ENCODE data around the gene MED12L.
"Not testable (repeated sequence)": the region's sequence is repeated elsewhere in the genome, so short reads cannot be mapped to it uniquely, and the experiment has no call there.

MED12L gene

GRCh38 chr3:151234825-151235224 lies 149.4 kb downstream of the MED12L start (continued):
- TF ChIP-seq ZNF148 (tag by site-specific recombination; IDR thresholded peaks at IDR 0.05; ENCODE audit: borderline replicate concordance): no peak

- Histone ChIP-seq H3K4me3 (ENCODE audit: low read depth, low read length) (no peak overlapping the region), H3K36me3 (ENCODE audit: control insufficient read depth in 2 of 2, insufficient read depth in 1 of 2, low read length in 2 of 2) (no peaks in the 10 kb centered on the region), H3K4me1 (ENCODE audit: control insufficient read depth, insufficient read depth, low read length) (no peaks in the 10 kb centered on the region), H3K27ac (ENCODE audit: extremely low read depth, low read depth, low read length) (no peak overlapping the region), H3K9me3 (ENCODE audit: control insufficient read depth, insufficient read depth, low read depth, low read length) (no peaks in the 10 kb centered on the region)
- POLR2A ChIA-PET: no interaction called here
- CTCF ChIA-PET: interaction anchor here (0.7 to 0.9 kb wide), 2 partner anchors 10 to 90 kb away, joined by 3 read pairs; no protein-coding TSS in a partner anchor
- TF ChIP-seq ZEB2 (tag by site-specific recombination; IDR thresholded peaks at IDR 0.05): no peak
- no peak for TF ChIP-seq SCRT1 (tag by site-specific recombination; IDR thresholded peaks at IDR 0.05; ENCODE audit: borderline replicate concordance)
- TF ChIP-seq, protein P1, sequence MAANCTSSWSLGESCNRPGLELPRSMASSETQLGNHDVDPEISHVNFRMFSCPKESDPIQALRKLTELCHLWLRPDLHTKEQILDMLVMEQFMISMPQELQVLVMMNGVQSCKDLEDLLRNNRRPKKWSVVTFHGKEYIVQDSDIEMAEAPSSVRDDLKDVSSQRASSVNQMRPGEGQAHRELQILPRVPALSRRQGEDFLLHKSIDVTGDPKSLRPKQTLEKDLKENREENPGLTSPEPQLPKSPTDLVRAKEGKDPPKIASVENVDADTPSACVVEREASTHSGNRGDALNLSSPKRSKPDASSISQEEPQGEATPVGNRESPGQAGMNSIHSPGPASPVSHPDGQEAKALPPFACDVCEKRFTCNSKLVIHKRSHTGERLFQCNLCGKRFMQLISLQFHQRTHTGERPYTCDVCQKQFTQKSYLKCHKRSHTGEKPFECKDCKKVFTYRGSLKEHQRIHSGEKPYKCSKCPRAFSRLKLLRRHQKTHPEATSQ (tag by site-specific recombination; IDR thresholded peaks at IDR 0.05): no peak
- no peak for TF ChIP-seq HOXD13 (CRISPR knock-in tag; IDR thresholded peaks at IDR 0.05; ENCODE audit: borderline replicate concordance)
- TF ChIP-seq ZNF792 (tag by site-specific recombination; IDR thresholded peaks at IDR 0.05): no peak
- no peak for TF ChIP-seq ZNF354C (tag by site-specific recombination; IDR thresholded peaks at IDR 0.05; ENCODE audit: borderline replicate concordance, low read depth)
- TF ChIP-seq SCRT2 (tag by site-specific recombination; IDR thresholded peaks at IDR 0.05): no peak
- TF ChIP-seq GFI1B (tag by site-specific recombination; IDR thresholded peaks at IDR 0.05): no peak
- TF ChIP-seq ZNF561 (tag by site-specific recombination; IDR thresholded peaks at IDR 0.05; ENCODE audit: borderline replicate concordance): no peak
- TF ChIP-seq ZNF768 (tag by site-specific recombination; IDR thresholded peaks at IDR 0.05): no peak
Observed at GRCh38 chr3:151236316-151236715, 150.9 kb downstream of the MED12L start.

DNA sequence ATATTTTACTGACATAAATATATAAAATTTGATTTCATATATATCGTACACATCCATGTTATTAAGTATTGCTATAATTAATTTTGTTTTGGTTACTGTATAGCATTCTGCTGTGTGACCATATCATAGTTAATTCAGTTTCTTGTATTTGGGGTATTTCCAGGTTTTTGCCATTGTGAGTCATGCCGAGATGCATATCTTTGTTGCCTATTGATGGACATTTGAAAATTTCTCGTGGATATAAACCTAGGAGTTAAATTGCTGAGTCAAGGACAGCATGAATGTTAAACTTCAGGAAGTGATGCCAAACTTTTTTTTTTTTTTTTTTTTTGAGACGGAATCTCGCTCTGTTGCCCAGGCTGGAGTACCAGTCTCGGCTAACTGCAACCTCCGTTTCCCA lies 151.3 kb downstream of the MED12L start:
- Histone ChIP-seq H3K36me3 (ENCODE audit: control insufficient read depth in 2 of 2, insufficient read depth in 1 of 2, low read length in 2 of 2) (no peaks in the 10 kb centered on the region), H3K9me3 (ENCODE audit: control insufficient read depth, insufficient read depth, low read depth, low read length) (no peaks in the 10 kb centered on the region), H3K4me3 (ENCODE audit: low read depth, low read length) (no peak overlapping the region), H3K4me1 (ENCODE audit: control insufficient read depth, insufficient read depth, low read length) (no peaks in the 10 kb centered on the region), H3K27ac (ENCODE audit: extremely low read depth, low read depth, low read length) (no peak overlapping the region)
- POLR2A ChIA-PET: no interaction called here
- TF ChIP-seq ZNF433 (tag by site-specific recombination; IDR thresholded peaks at IDR 0.05; ENCODE audit: low read depth): no peak
- no peak for TF ChIP-seq ZNF10 (tag by site-specific recombination; IDR thresholded peaks at IDR 0.05)
- CTCF ChIA-PET: interaction anchor here (0.7 to 0.9 kb wide), 2 partner anchors 11 to 89 kb away, joined by 3 read pairs; no protein-coding TSS in a partner anchor

GRCh38 chr3:151242006-151242405 lies 156.5 kb downstream of the MED12L start:
- H3K9me3 ChIP-seq (ENCODE audit: control insufficient read depth, insufficient read depth, low read depth, low read length); POLR2A ChIA-PET; H3K4me1 ChIP-seq (ENCODE audit: control insufficient read depth, insufficient read depth, low read length); H3K36me3 ChIP-seq (ENCODE audit: control insufficient read depth in 2 of 2, insufficient read depth in 1 of 2, low read length in 2 of 2); CTCF ChIA-PET; H3K4me3 ChIP-seq (ENCODE audit: low read depth, low read length); H3K27ac ChIP-seq (ENCODE audit: extremely low read depth, low read depth, low read length): not testable (repeated sequence)

GRCh38 chr3:151248772-151249337 lies 163.4 kb downstream of the MED12L start:
- Histone ChIP-seq H3K4me1 (ENCODE audit: control insufficient read depth, insufficient read depth, low read length) (no peaks in the 10 kb centered on the region), H3K36me3 (ENCODE audit: control insufficient read depth in 2 of 2, insufficient read depth in 1 of 2, low read length in 2 of 2) (no peaks in the 10 kb centered on the region), H3K27ac (ENCODE audit: extremely low read depth, low read depth, low read length) (no peak overlapping the region), H3K4me3 (ENCODE audit: low read depth, low read length) (no peak overlapping the region), H3K9me3 (ENCODE audit: control insufficient read depth, insufficient read depth, low read depth, low read length) (no peaks in the 10 kb centered on the region)
- CTCF ChIA-PET: interaction anchor here (0.6 kb wide), 1 partner anchor 56 kb away, joined by 4 read pairs; no protein-coding TSS in a partner anchor
- POLR2A ChIA-PET: no interaction called here
- TF ChIP-seq ZNF132 (tag by site-specific recombination; IDR thresholded peaks at IDR 0.05; ENCODE audit: borderline replicate concordance) (no peak), SETDB1 (IDR thresholded peaks at IDR 0.05; ENCODE audit: insufficient read length, low read length) (no peak), ZBTB10 (tag by site-specific recombination; IDR thresholded peaks at IDR 0.05) (no peak)
- TF ChIP-seq, protein P2, sequence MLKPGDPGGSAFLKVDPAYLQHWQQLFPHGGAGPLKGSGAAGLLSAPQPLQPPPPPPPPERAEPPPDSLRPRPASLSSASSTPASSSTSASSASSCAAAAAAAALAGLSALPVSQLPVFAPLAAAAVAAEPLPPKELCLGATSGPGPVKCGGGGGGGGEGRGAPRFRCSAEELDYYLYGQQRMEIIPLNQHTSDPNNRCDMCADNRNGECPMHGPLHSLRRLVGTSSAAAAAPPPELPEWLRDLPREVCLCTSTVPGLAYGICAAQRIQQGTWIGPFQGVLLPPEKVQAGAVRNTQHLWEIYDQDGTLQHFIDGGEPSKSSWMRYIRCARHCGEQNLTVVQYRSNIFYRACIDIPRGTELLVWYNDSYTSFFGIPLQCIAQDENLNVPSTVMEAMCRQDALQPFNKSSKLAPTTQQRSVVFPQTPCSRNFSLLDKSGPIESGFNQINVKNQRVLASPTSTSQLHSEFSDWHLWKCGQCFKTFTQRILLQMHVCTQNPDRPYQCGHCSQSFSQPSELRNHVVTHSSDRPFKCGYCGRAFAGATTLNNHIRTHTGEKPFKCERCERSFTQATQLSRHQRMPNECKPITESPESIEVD (tag by site-specific recombination; IDR thresholded peaks at IDR 0.05): no peak

Measured in HEK293 (cell line).